Measurements from ENCODE around the gene WDR88. TPM values are rescaled to one million over a fixed set of nuclear protein-coding genes. Genes with fewer than 3 reads are reported as not detected.
"Not testable (repeated sequence)": the region's sequence is repeated elsewhere in the genome, so short reads cannot be mapped to it uniquely, and the experiment has no call there.

Gene WDR88
- total RNA-seq, 2 donors from 2014 or later, result not detected

- DNase-seq (ENCODE audit: low spot score), result no peak
- intact Hi-C loops (cut with DNase I), result loop anchor here in 1 of 2 donors (5.0 kb wide), 1 partner anchor 464 kb away; no protein-coding TSS in a partner anchor
Measured at GRCh38 chr19:33217881-33218280, 86.0 kb downstream of the WDR88 start.

- DNase-seq (ENCODE audit: low spot score), result no peak
- intact Hi-C loops (cut with DNase I), result loop anchor here in 1 of 2 donors (5.0 kb wide), 1 partner anchor 463 kb away; no protein-coding TSS in a partner anchor
Measured at GRCh38 chr19:33219261-33219815, 87.4 kb downstream of the WDR88 start.

- DNase-seq (ENCODE audit: low spot score), result no peak
- intact Hi-C loops (cut with DNase I), result no loop called here
Measured at GRCh38 chr19:33220115-33220514, 88.2 kb downstream of the WDR88 start.

- no peak for DNase-seq (ENCODE audit: low spot score)
- intact Hi-C loops (cut with DNase I), result no loop called here
Measured at GRCh38 chr19:33220735-33221134, 88.8 kb downstream of the WDR88 start.

GRCh38 chr19:33221638-33222037 lies 89.7 kb downstream of the WDR88 start:
- intact Hi-C loops (cut with DNase I), result no loop called here

GRCh38 chr19:33222255-33222654 lies 90.3 kb downstream of the WDR88 start:
- intact Hi-C loops (cut with DNase I); DNase-seq (ENCODE audit: low spot score): not testable (repeated sequence)

More at GRCh38 chr19:33221638-33222037, 89.7 kb downstream of the WDR88 start:
- DNase-seq (ENCODE audit: low spot score), result no peak

GRCh38 chr19:33224694-33225457 lies 93.0 kb downstream of the WDR88 start:
- intact Hi-C loops (cut with DNase I), result no loop called here

More at GRCh38 chr19:33224694-33225457, 93.0 kb downstream of the WDR88 start:
- no peak for DNase-seq (ENCODE audit: low spot score)

Other genes starting within 250 kb of the WDR88 start
- gene CEP89, start 160.2 kb upstream of the WDR88 start, total RNA-seq, result 10 to 100 TPM; 15.3 to 17.6 TPM
- gene FAAP24, start 159.9 kb upstream of the WDR88 start, total RNA-seq, result 1 to 10 TPM in 1 of 2 donors, under 1 TPM in 1; 0.86 to 1.4 TPM
- 1 to 10 TPM in 1 of 2 donors, under 1 TPM in 1; 0.56 to 1.5 TPM for gene RHPN2, start 67.2 kb upstream of the WDR88 start, total RNA-seq
- 1 to 10 TPM; 6.0 to 6.5 TPM for gene GPATCH1, start 50.9 kb upstream of the WDR88 start, total RNA-seq
- gene LRP3, start 62.2 kb downstream of the WDR88 start, total RNA-seq, result 10 to 100 TPM; 36.1 to 36.8 TPM
- not detected for gene SLC7A10, start 93.7 kb downstream of the WDR88 start, total RNA-seq
- 1 to 10 TPM; 6.3 to 8.0 TPM for gene CEBPA, start 170.4 kb downstream of the WDR88 start, total RNA-seq
- gene CEBPG, start 241.6 kb downstream of the WDR88 start, total RNA-seq, result 10 to 100 TPM; 29.1 to 41.3 TPM

Data from posterior vena cava (tissue), 2 donors.